Naive thymus-derived CD4-positive, alpha-beta T cell (primary cell): Measurements from ENCODE around the gene FOXQ1. TPM values are rescaled to one million over a fixed set of nuclear protein-coding genes. Genes with fewer than 3 reads are reported as not detected.

ENCODE experiments used
- ATAC-seq: fragments of 150-1000 bp; cut with Tn5 transposase; 2 replicates; pipeline ENCODE4 v1.10.0; 2021; ENCODE audit warnings: mild to moderate bottlenecking, moderate library complexity
- CTCF ChIA-PET: fragments of 350-600 bp; sonication (Branson Sonifier 250); formaldehyde crosslinking; loops from one replicate; lab custom pipeline; 2021; ENCODE audit warnings: antibody characterized with exemption; lab: Charles Lee
- POLR2A ChIA-PET: fragments of 350-600 bp; sonication (Branson Sonifier 250); formaldehyde crosslinking; loops from one replicate; lab custom pipeline; 2021; ENCODE audit warnings: antibody characterized with exemption, inconsistent platforms; lab: Charles Lee
- DNase-seq, 9 donors: peaks; one replicate each; pipeline versions ENCODE4 v3.0.0 to v3.0.0-alpha.2; 2020 to 2022; ENCODE audit warnings: mixed read lengths in 1 of 9
- H3K27ac ChIP-seq: one replicate; pipeline ENCODE4 v1.7.0; 2013; ENCODE audit warnings: mild to moderate bottlenecking, low read depth, low read length, moderate library complexity
- H3K27me3 ChIP-seq, 2 donors: one replicate each; pipeline ENCODE4 v1.7.0; 2013; ENCODE audit warnings: low read length in 2 of 2, mild to moderate bottlenecking in 2 of 2, moderate library complexity in 2 of 2; ENCODE audit not compliant: control insufficient read depth in 2 of 2, insufficient read depth in 2 of 2
- H3K36me3 ChIP-seq, 3 experiments: 1 replicate in 2 of 3; 2 replicates in 1 of 3; pipeline ENCODE4 v1.7.0; 2013; ENCODE audit warnings: low read length in 3 of 3, mild to moderate bottlenecking in 3 of 3, moderate library complexity in 1 of 3; ENCODE audit not compliant: insufficient read depth in 3 of 3, control insufficient read depth in 2 of 3
- H3K4me1 ChIP-seq, 2 donors: one replicate each; pipeline ENCODE4 v1.7.0; 2013; ENCODE audit warnings: low read length in 2 of 2, mild to moderate bottlenecking in 2 of 2, moderate library complexity in 1 of 2; ENCODE audit not compliant: control insufficient read depth in 2 of 2, insufficient read depth in 2 of 2
- H3K4me3 ChIP-seq: 2 replicates; pipeline ENCODE4 v1.7.0; 2013; ENCODE audit warnings: mild to moderate bottlenecking, low read length
- H3K9me3 ChIP-seq, 3 experiments: 1 replicate in 2 of 3; 2 replicates in 1 of 3; pipeline ENCODE4 v1.7.0; 2013; ENCODE audit warnings: low read length in 3 of 3; ENCODE audit not compliant: control insufficient read depth in 2 of 3
- H3K27ac Mint-ChIP-seq, 9 donors: one replicate each; pipeline ENCODE4 v1.8.0; 2020 to 2022; ENCODE audit warnings: mixed read lengths in 9 of 9, mild to moderate bottlenecking in 8 of 9, moderate library complexity in 5 of 9, inconsistent platforms in 2 of 9
- H3K27me3 Mint-ChIP-seq, 5 donors: one replicate each; pipeline ENCODE4 v1.8.0; 2021 to 2022; ENCODE audit warnings: mixed read lengths in 5 of 5, mild to moderate bottlenecking in 1 of 5
- H3K36me3 Mint-ChIP-seq, 5 donors: one replicate each; pipeline ENCODE4 v1.8.0; 2020 to 2022; ENCODE audit warnings: mixed read lengths in 5 of 5, mild to moderate bottlenecking in 3 of 5, inconsistent platforms in 1 of 5
- H3K4me1 Mint-ChIP-seq, 7 donors: one replicate each; pipeline ENCODE4 v1.8.0; 2020 to 2022; ENCODE audit warnings: mixed read lengths in 7 of 7, mild to moderate bottlenecking in 3 of 7, inconsistent platforms in 1 of 7
- H3K4me3 Mint-ChIP-seq, 10 donors: one replicate each; pipeline ENCODE4 v1.8.0; 2020 to 2022; ENCODE audit warnings: mild to moderate bottlenecking in 10 of 10, mixed read lengths in 10 of 10, moderate library complexity in 6 of 10, inconsistent platforms in 2 of 10
- H3K9me3 Mint-ChIP-seq, 11 donors: one replicate each; pipeline ENCODE4 v1.8.0; 2020 to 2022; ENCODE audit warnings: mixed read lengths in 11 of 11, mild to moderate bottlenecking in 4 of 11, inconsistent platforms in 1 of 11, moderate library complexity in 1 of 11
- intact Hi-C, 2 donors: fragments of 100-400 bp; cut with micrococcal nuclease; formaldehyde crosslinking; loops; one replicate each; pipeline ENCODE4 v1.15.1; 2023
- polyA plus RNA-seq, 2 donors: library from polyadenylated mRNA; unstranded; fragments of 300-500 nt; fragmentation: Illumina TruSeq; gene quantifications; one replicate each; pipeline ENCODE4 v1.2.3, GENCODE V29; 2021
- total RNA-seq, 6 experiments: library from RNA in 5 of 6; stranded (reverse) in 5 of 6; gene quantifications; 1 replicate in 5 of 6; 2 replicates in 1 of 6; pipeline ENCODE4 v1.2.3 and lab custom pipeline; 2021 to 2026

FOXQ1 gene
- total and polyA plus RNA-seq, 7 experiments from 2014 or later: not detected

DNA sequence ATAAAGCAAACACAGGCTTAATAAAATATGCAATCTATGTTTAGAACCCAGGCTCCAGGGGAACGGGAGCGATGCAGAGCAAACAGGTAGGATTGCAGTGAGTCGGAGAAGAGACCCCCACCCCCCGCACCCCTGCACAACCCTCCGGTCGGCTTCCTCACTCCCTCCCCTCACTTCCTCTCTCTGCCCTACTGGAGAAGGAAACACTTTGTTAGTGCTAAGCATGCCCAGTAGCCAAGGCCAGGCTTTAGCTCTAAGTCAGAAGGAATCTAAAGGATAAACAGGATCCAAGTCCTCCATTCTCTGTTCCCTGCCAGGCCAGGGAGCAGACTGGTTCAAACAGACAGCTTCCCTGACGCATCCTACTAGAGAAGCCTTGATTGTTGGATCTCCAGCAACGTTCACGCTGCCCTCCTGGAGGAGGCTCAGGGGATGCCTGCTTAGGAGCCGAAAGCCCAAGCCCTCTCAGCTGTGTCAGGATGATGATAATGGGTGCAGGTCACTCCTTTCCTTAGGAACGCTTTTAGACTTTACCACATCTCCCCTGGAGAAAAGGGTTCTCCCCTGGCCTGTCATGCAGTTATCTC is 14.7 kb downstream of the FOXQ1 start:
- ATAC-seq (no peak), DNase-seq (no peak)
- Mint-ChIP-seq H3K4me1 (no peaks in the 10 kb centered on the region), H3K9me3 (peaks cover 1 to 32% (median 10%) of the 10 kb centered on the region in 11 donors), H3K4me3 (no peak overlapping the region), H3K27ac (no peak overlapping the region), H3K27me3 (peaks cover 24 to 63% (median 44%) of the 10 kb centered on the region in 5 donors), H3K36me3 (peaks cover 0 to 4% (median 0%) of the 10 kb centered on the region in 5 donors)
- Histone ChIP-seq H3K36me3 (no peaks in the 10 kb centered on the region), H3K4me1 (no peaks in the 10 kb centered on the region), H3K9me3 (no peaks in the 10 kb centered on the region), H3K4me3 (no peak overlapping the region), H3K27me3 (no peaks in the 10 kb centered on the region), H3K27ac (no peak overlapping the region)
- intact Hi-C loops: no loop called here
- CTCF ChIA-PET: no interaction called here
- POLR2A ChIA-PET: no interaction called here

DNA sequence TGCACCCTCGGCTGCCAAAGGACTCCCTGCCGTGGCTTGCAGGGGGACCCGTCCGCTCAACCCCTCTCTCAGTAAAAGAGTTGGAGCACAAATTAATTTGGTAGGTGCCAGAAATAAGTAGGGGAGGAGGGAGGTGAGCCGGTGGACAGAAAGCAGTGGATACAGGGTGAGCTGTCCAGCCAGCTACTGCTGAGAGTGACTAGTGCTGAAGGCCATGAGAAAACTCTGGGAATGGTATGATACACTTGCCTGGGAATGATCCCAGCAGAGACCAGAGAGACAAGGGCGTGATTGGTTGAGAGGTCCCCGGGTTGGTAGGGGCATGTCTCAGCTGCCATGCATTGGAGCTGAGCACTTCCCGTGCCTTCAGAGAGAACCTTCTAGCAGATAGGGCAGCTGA is 15.7 kb downstream of the FOXQ1 start:
- POLR2A ChIA-PET: no interaction called here
- peaks cover 20 to 56% (median 37%) of the 10 kb centered on the region in 5 donors for H3K27me3 Mint-ChIP-seq
- Histone ChIP-seq H3K36me3 (no peaks in the 10 kb centered on the region), H3K27me3 (no peaks in the 10 kb centered on the region), H3K4me1 (no peaks in the 10 kb centered on the region), H3K9me3 (no peaks in the 10 kb centered on the region), H3K27ac (no peak overlapping the region), H3K4me3 (no peak overlapping the region)
- intact Hi-C loops: no loop called here
- no peak for ATAC-seq
- H3K4me1 Mint-ChIP-seq: no peaks in the 10 kb centered on the region
- H3K36me3 Mint-ChIP-seq: peaks cover 0 to 4% (median 0%) of the 10 kb centered on the region in 5 donors
- CTCF ChIA-PET: no interaction called here
- no peak overlapping the region for H3K4me3 Mint-ChIP-seq
- H3K27ac Mint-ChIP-seq: no peak overlapping the region
- DNase-seq: no peak
- H3K9me3 Mint-ChIP-seq: peaks cover 3 to 37% (median 10%) of the 10 kb centered on the region in 11 donors

DNA sequence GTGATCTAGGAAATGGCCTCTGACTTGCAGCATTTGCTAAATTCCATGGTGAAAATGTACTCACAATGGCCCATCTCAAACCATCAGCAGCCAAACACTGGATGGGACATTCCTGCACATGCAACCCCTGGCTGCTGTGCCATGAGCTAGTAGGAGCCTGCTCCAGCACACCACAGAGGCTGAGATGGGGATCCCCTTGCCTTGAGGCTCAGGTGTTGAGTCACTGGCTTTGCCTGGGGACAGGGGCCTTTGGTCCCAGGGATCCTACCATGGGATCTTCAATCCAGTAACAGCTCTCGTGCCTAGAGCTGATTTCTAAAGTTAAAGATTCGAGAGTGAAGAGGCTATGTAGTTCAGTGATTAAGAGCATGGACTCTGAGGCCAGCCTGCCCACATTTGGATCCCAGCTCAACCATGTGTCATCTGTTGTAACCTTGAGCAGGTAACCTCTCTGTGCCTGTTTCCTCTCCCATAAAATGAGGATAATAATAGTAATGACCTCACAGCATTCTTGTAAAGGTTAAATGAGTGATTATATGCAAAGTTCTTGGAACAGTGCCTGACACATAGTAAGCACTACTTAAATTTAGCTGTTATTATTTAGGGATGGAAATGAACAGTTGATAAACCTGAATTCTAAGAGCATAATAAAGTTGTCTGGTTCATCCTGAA is 16.4 kb downstream of the FOXQ1 start:
- ChIA-PET CTCF (no interaction called here), POLR2A (no interaction called here)
- Mint-ChIP-seq H3K36me3 (peaks cover 0 to 4% (median 0%) of the 10 kb centered on the region in 5 donors), H3K4me3 (no peak overlapping the region), H3K27me3 (peaks cover 24 to 60% (median 37%) of the 10 kb centered on the region in 5 donors), H3K9me3 (peaks cover 4 to 37% (median 10%) of the 10 kb centered on the region in 11 donors), H3K27ac (no peak overlapping the region), H3K4me1 (no peaks in the 10 kb centered on the region)
- H3K4me3 ChIP-seq: no peak overlapping the region
- intact Hi-C loops: no loop called here
- ATAC-seq: no peak
- H3K36me3 ChIP-seq: no peaks in the 10 kb centered on the region
- H3K4me1 ChIP-seq: no peaks in the 10 kb centered on the region
- no peaks in the 10 kb centered on the region for H3K27me3 ChIP-seq
- H3K27ac ChIP-seq: no peak overlapping the region
- no peak for DNase-seq
- H3K9me3 ChIP-seq: no peaks in the 10 kb centered on the region

DNA sequence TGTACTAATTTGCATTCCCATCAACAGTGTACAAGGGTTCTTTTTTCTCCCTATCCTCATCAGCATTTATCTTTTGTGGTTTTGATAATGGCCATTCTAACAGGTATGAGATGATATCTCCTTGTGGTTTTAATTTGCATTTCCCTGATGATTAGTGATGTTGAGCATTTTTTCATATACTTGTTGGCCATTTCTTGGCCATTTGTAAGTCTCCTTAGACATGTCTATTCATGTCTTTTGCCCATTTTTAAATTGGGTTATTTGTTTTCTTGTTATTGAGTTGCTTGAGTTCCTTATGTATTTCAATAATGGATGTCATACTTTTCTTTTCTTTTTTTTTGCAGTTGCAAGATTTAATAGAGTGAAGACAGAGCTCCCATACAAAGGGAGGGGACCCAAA is 17.8 kb downstream of the FOXQ1 start:
- H3K27me3 Mint-ChIP-seq: peaks cover 28 to 66% (median 33%) of the 10 kb centered on the region in 5 donors
- CTCF ChIA-PET: no interaction called here

DNA sequence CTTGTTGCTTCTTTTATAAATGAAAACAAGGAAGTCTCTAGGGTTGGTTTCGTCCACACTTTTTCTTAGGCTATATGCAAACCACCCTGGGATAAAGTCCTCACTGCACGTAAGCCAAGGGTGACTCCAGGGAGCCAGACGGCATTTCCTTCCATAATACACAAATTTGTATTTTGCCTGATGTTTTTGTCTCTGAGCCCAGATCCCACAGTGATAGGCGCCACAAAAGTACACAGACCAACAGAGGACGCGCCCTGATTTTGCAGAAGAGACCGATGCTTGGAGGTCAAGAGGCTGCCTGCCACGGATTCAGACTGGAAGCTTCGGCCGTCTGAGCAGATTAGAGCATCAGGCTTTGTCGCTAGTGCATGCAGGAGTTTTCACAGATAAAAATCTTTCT is 22.8 kb downstream of the FOXQ1 start:
- Mint-ChIP-seq H3K36me3 (peaks cover 0 to 4% (median 0%) of the 10 kb centered on the region in 5 donors), H3K27me3 (peaks cover 26 to 50% (median 31%) of the 10 kb centered on the region in 5 donors)
- CTCF ChIA-PET: interaction anchor here (0.6 kb wide), 1 partner anchor 11 kb away, joined by 3 read pairs; no protein-coding TSS in a partner anchor

More for the DNA sequence above, 17.8 kb downstream of the FOXQ1 start:
- intact Hi-C loops: no loop called here
- H3K4me1 ChIP-seq: no peaks in the 10 kb centered on the region
- H3K9me3 ChIP-seq: no peaks in the 10 kb centered on the region
- Mint-ChIP-seq H3K36me3 (peaks cover 0 to 4% (median 0%) of the 10 kb centered on the region in 5 donors), H3K4me3 (no peak overlapping the region), H3K9me3 (peaks cover 4 to 37% (median 10%) of the 10 kb centered on the region in 11 donors), H3K4me1 (peaks cover 0 to 1% (median 0%) of the 10 kb centered on the region in 7 donors), H3K27ac (no peak overlapping the region)
- no peaks in the 10 kb centered on the region for H3K36me3 ChIP-seq
- no peak overlapping the region for H3K4me3 ChIP-seq
- POLR2A ChIA-PET: no interaction called here
- ATAC-seq (no peak), DNase-seq (no peak)
- no peaks in the 10 kb centered on the region for H3K27me3 ChIP-seq
- no peak overlapping the region for H3K27ac ChIP-seq

DNA sequence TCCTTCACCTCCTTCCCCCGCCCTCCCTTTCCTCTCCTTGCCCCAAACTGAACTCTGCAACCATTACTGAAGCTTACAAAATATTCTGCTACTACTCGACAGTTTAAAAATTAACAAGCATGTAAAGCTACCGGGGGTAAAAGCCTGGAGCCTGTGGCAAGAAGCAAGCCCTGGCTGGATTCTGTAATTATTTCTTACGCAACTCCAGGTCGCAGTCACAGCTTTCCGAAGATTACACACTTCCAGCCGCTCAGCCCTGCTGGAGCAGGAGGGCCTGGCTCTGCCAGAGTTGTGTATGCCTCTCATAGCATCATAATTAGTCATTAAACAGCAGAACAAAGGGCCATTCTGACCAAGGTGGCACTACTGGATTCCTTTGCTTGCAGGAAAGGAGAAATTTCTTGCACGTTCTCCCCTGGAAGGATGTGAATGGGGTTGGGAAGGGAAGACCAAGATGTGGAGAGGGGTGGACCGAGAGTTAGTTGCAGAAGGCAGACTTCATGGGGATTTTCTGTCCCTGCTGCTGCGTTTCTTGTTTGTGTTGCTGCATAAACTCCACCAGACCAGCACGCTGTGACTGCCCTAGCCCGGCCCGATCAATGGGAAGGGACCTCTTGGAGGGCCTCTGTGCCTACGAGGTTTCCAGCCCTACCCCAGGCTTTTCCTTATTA is 23.6 kb downstream of the FOXQ1 start:
- Histone ChIP-seq H3K27me3 (no peaks in the 10 kb centered on the region), H3K9me3 (no peaks in the 10 kb centered on the region), H3K4me3 (no peak overlapping the region), H3K27ac (no peak overlapping the region), H3K36me3 (no peaks in the 10 kb centered on the region), H3K4me1 (no peaks in the 10 kb centered on the region)
- ChIA-PET CTCF (no interaction called here), POLR2A (no interaction called here)
- Mint-ChIP-seq H3K4me1 (peaks cover 0 to 3% (median 0%) of the 10 kb centered on the region in 7 donors), H3K4me3 (no peak overlapping the region), H3K27ac (no peak overlapping the region), H3K27me3 (peaks cover 23 to 48% (median 32%) of the 10 kb centered on the region in 5 donors), H3K36me3 (peaks cover 0 to under 1% (median 0%) of the 10 kb centered on the region in 5 donors), H3K9me3 (peaks cover 0 to 16% (median 3%) of the 10 kb centered on the region in 11 donors)
- DNase-seq: no peak
- ATAC-seq: no peak
- intact Hi-C loops: no loop called here

More for the DNA sequence above, 22.8 kb downstream of the FOXQ1 start:
- ATAC-seq: no peak
- Histone ChIP-seq H3K4me3 (no peak overlapping the region), H3K9me3 (no peaks in the 10 kb centered on the region), H3K27me3 (no peaks in the 10 kb centered on the region), H3K36me3 (no peaks in the 10 kb centered on the region), H3K27ac (no peak overlapping the region), H3K4me1 (no peaks in the 10 kb centered on the region)
- no peak overlapping the region for H3K27ac Mint-ChIP-seq
- intact Hi-C loops: no loop called here
- H3K9me3 Mint-ChIP-seq: peaks cover 2 to 24% (median 8%) of the 10 kb centered on the region in 11 donors
- H3K4me3 Mint-ChIP-seq: no peak overlapping the region
- POLR2A ChIA-PET: no interaction called here
- DNase-seq: no peak
- H3K4me1 Mint-ChIP-seq: peaks cover 0 to 3% (median 0%) of the 10 kb centered on the region in 7 donors
